HG03097 (cell line): ENCODE measurements around the gene RAPSN.

Experiments
- ATAC-seq: cut with Tn5 transposase; IDR thresholded peaks from one replicate; pipeline ENCODE4 v1.9.1; 2021; ENCODE audit not compliant: unreplicated experiment, low FRiP score

Gene RAPSN

DNA sequence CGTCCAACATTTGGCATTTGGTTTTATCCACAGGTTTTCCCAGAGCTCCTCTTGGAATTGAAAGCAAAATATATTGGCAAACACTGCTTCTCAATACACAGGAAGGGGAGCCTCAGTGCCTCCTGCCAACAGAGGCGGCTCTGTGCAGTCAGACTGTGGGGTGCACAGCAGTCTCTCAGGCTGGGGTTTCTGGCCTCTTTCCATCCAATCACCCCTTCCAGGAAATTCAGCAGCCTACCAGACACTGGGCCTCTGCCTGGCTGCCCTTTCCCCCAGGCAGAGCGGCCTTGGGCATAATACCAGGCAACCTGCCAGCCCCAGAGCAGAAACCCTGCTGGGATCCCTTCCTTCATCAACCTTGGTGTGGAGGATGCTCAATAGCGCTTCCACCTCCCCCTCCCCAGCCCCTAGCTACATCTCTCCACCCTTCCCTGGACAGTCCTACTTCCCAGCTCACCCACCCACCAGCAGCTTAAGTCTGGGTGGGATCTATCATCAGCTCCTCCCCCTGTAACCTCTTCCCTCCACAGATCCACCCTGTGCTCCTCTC lies 17.8 kb upstream of the RAPSN start:
- ATAC-seq: no peak

- ATAC-seq: no peak
These were observed 17.3 kb upstream of the RAPSN start for GRCh38 chr11:47466201-47466600.

GRCh38 chr11:47464483-47464882 lies 15.5 kb upstream of the RAPSN start:
- no peak for ATAC-seq

GRCh38 chr11:47461876-47462275 lies 12.9 kb upstream of the RAPSN start:
- no peak for ATAC-seq

DNA sequence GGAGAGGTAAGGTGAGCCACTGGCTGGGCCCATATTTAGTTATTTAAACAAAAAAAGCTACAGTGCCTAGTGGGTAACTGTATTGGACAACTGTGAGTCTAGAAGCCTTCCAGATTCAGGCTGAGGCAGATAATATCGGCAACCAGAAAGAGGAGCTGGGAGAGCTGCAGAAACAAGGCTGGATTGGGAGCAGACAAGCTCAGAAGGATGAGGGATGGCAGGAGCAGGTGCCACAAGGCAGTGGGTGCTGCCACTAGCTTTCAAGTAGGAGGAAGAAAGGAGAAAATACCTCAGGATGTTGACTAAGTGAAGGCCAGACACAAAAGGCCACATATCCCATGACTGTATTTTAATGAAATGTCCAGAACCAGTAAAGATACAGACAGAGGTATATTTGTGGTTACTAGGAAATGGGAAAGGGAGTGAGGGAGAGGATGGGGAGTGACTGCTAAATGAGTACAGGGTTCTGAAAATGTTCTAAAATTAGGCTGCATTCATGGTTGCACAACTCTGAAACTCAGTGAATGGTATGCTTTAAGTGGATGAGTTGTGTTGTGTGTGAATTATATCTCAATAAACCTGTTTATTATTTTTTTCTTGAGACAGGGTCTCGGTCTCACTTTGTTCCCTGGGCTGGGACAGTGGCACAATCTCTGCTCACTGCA lies 11.8 kb upstream of the RAPSN start:
- ATAC-seq: no peak

DNA sequence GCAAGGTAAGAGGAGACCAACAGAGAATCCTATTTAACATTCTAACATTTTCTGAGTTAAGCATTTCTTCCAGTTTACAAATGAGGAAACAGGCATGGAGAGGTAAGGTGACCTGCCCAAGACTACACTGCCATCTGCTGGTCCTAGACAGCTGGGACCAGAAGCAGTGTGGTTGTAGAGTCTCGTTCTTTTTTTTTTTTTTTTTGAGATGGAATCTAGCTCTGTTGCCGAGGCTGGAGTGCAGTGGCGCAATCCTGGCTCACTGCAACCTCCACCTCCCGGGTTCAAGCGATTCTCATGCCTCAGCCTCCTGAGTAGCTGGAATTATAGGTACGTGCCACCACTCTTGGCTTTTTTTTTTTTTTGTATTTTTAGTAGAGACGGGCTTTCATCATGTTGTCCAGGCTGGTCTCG lies 5.3 kb upstream of the RAPSN start:
- ATAC-seq: peak; percentile 70

GRCh38 chr11:47453365-47453764 lies 4.4 kb upstream of the RAPSN start:
- ATAC-seq: no peak

- ATAC-seq: no peak
These were observed 3.1 kb upstream of the RAPSN start for GRCh38 chr11:47451990-47452389.

DNA sequence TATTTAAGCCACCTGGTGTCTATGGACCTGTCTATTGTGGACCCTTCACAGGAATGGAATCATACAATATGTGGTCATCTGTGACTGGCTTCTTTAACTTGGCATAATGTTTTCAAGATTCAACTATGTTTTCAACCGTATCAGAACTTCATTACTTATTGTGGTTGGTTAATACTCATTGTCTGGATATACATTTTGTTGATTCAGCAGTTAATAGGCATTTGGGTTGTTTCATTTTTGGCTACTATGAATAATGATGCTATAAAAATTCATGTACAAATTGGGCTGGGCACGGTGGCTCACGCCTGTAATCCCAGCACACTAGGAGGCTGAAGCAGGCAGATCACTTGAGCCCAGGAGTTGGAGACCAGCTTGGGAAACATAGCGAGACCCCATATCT lies 2.5 kb upstream of the RAPSN start:
- ATAC-seq: no peak

DNA sequence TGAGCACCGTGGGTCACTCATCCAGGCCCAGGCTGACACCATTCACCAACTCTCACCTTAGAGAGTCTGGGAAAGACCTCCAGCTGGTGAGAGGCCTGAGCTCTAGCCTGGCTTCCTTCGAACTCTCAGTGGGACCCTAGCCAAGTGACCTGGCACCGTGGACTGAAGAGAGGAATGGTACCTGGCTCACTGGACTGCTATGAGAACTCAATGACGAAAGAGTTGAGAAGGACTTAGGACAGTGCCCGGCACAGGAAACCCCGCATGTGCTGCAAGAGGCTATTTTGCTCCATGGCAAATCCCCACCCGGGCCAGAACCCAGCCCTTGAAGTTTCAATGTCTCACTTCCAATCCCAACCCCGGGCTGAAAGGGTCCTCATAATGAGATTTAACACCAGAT lies 605 bp upstream of the RAPSN start:
- ATAC-seq: no peak

GRCh38 chr11:47447906-47448305 lies 1.0 kb downstream of the RAPSN start:
- ATAC-seq: no peak

- no peak for ATAC-seq
These were observed 2.1 kb downstream of the RAPSN start for GRCh38 chr11:47446833-47447232.

- ATAC-seq: no peak
These were observed 3.1 kb downstream of the RAPSN start for GRCh38 chr11:47445840-47446239.

DNA sequence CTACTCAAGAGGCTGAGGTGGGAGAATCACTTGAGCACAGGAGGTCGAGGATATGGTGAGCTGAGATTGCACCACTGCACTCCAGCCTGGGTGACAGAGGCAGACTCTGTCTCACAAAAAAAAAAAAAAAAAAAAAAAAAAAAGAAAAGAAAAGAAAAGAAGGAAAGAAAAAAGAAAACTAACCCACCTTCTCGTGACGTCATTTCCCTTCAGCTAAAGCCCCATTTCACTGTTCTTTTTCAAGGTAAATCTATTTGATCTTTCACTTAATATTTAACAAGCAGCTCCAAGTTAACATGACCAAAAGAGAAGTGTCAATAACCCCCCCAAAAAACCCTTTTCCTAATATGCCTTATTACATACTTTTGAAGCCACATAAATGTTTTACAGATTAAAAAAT lies 5.1 kb downstream of the RAPSN start:
- ATAC-seq: no peak

GRCh38 chr11:47443028-47443700 lies 5.8 kb downstream of the RAPSN start:
- ATAC-seq: no peak

DNA sequence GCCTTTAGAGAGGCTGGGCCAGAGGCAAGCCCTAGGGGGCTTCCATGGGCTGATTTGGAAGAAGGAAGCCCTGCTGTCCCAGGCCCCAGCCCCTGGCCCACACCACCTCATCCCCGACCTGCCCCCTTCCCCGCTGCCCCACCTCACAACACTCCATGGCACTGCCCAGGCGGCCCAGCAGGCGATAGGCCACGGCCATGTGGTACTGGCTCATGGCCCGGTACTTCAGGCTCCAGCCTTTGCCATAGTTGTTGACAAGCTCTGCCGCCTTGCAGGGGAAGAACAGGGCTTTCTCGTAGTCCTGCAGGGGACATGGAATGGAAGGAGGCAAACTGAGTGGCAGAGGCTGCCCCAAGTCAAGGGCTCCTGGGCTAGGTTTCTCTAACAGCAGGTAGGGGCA lies 6.4 kb downstream of the RAPSN start:
- no peak for ATAC-seq

DNA sequence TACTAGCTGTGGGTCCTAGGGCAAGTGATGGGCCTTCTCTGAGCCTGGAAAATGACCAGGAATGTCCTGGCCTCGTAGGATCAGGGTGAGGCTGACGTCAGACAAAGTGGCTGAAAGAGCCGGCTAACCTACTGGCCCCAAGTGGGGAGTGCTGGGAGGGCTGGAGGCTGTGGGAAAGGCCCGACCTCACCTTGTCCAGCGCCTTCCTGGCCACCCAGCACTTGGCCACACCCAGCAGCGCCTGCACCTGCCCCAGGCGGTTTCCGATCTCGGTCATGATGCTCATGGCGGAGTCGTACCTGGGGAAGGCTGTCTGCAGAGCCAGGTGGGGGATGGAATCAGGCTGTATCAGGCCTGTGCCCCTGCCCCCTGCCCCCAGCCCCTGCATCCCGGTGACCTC lies 7.5 kb downstream of the RAPSN start:
- no peak for ATAC-seq

- ATAC-seq: no peak
These were observed 8.9 kb downstream of the RAPSN start for GRCh38 chr11:47440054-47440476.

DNA sequence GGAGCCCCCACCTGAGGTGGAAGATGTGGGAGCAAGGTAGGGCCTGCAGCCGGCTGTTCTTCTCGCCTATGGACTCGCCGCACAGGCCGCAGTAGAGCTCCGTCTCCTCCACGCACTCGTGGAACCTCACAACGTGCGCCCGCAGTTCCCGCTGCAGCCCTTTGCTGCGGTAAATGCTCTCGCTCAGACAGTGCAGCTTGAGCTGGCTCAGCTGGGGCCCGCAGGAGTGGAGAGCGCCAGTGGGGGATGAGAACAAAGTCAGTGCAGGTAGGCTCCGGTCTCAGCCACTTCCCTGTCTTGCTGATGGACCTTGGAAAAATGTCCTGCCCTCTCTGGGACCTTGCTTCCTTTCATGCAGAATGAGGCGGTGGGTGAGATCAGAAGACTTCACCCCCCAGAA lies 10.2 kb downstream of the RAPSN start:
- ATAC-seq: no peak

- no peak for ATAC-seq
These were observed 11.1 kb downstream of the RAPSN start for GRCh38 chr11:47437746-47438418.

DNA sequence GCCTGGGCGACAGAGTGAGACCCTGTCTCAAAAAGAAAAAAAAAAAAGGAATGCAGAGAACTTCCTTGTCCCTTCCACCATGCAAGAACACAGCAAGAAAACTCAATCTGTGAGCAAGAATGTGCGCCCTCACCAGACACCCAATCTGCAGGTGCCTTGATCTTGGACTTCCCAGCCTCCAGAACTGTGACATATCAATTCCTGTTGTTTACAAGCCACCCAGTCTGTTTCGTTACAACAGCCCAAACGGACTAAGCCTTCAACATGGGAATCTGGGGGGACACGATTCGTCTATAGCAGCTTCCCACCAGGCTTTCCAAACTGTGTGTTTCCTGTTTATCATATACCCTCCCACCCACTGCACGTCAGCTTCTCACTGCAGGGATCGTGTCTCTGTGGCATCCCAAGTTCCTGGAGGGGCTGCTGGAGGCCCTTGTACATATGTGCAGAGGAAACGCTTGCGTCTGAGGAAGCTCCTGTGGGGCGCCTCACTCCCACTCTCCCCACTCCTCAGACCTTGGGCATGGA lies 11.7 kb downstream of the RAPSN start:
- no peak for ATAC-seq
